ENCODE results near the gene FPGT.

DNA sequence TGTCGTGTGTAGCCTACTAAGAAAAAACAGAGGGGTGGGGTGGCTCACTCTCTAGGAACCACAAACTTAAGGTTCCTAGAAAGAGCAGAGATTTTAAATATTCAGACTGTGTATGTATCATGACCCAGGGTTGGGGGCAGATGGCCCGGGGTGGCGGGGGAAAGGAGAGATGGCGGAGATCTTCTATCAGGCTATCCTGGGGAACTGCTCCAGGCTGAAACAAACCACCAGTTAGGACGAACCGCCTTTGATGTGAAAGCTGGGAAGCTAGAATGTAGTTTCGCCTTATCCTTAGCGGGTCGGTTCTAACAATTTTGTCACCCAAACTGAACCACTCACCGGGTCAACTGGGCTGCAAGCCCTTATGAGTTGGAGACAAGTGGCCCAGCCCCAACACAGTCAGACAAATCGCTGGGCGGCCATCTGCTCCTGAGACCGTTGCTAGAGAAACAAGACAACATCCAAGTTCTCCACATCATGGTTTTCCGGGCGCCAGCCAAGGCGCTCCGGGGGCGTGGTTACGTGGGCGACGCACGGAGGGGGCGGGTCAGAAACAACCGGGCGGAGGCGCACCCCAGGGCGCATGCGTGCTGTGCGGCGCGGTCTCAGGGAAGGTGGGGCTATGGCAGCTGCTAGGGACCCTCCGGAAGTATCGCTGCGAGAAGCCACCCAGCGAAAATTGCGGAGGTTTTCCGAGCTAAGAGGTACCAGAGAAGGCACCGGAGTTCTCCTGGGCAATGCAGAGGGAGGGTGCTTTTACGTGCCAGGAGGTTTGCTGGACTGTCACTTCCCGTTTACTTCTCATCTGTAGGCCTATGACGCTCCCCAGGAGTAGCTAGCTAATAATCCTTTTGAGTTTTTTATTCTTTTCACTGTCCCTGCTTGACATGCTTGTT is at the start of gene FPGT, which contains the start of gene LRRIQ3:
- TF ChIP-seq CTCF (IDR thresholded peaks at IDR 0.05; ENCODE audit: low read length) (no peak), EZH2 (optimal IDR thresholded peaks at IDR 0.05; ENCODE audit: low read depth, low read length) (no peak), EZH2phosphoT487 (IDR thresholded peaks at IDR 0.05; ENCODE audit: low read length) (no peak)
